Spleen (tissue), 11 donors: ENCODE results near the gene HOXD12. TPM values are rescaled to one million over a fixed set of nuclear protein-coding genes. Genes with fewer than 3 reads are reported as not detected.
A peak's percentile ranks its signal among the peaks of the same experiment; 100 is the strongest.

Experiments
- DNase-seq: peaks from one replicate; pipeline ENCODE4 v3.0.0-alpha.2; 2020
- H3K27ac ChIP-seq, 8 donors: fragments of 200-600 bp; sonication (generic) in 7 of 8; 1 replicate in 4 of 8; 2 replicates in 4 of 8; pipeline versions ENCODE4 v1.5.0 to v1.8.0; 2016 to 2021; ENCODE audit warnings: inconsistent platforms in 4 of 8, mild to moderate bottlenecking in 4 of 8, moderate library complexity in 1 of 8
- H3K27me3 ChIP-seq, 7 donors: fragments of 200-600 bp; sonication (generic) in 6 of 7; replicated peaks in 1 of 7; 1 replicate in 4 of 7; 2 replicates in 3 of 7; pipeline versions ENCODE4 v1.5.0 to v1.8.0; 2016 to 2021; ENCODE audit warnings: inconsistent platforms in 3 of 7, mild to moderate bottlenecking in 1 of 7
- H3K36me3 ChIP-seq, 6 donors: fragments of 200-600 bp; sonication (generic) in 5 of 6; 1 replicate in 4 of 6; 2 replicates in 2 of 6; pipeline versions ENCODE4 v1.5.0 to v1.8.0; 2016 to 2021; ENCODE audit warnings: inconsistent platforms in 2 of 6
- H3K4me1 ChIP-seq, 6 donors: fragments of 200-600 bp; sonication (generic) in 5 of 6; 1 replicate in 3 of 6; 2 replicates in 3 of 6; pipeline versions ENCODE4 v1.5.0 to v1.8.0; 2016 to 2021; ENCODE audit warnings: inconsistent platforms in 3 of 6
- H3K4me3 ChIP-seq, 8 donors: fragments of 200-600 bp; sonication (generic) in 7 of 8; 1 replicate in 4 of 8; 2 replicates in 4 of 8; pipeline versions ENCODE4 v1.5.0 to v1.8.0; 2016 to 2021; ENCODE audit warnings: inconsistent platforms in 4 of 8, mild to moderate bottlenecking in 4 of 8, moderate library complexity in 2 of 8
- H3K9me3 ChIP-seq, 8 donors: fragments of 200-600 bp; sonication (generic) in 7 of 8; 1 replicate in 4 of 8; 2 replicates in 4 of 8; pipeline versions ENCODE4 v1.5.0 to v1.8.0; 2016 to 2021; ENCODE audit warnings: inconsistent platforms in 4 of 8
- CTCF ChIP-seq, 11 experiments: fragments of 200-600 bp in 7 of 11; fragments of 450-650 bp in 4 of 11; sonication (generic) in 4 of 11; IDR thresholded peaks in 8 of 11; conservative IDR thresholded peaks in 3 of 11; 1 replicate in 7 of 11; 2 replicates in 4 of 11; pipeline versions ENCODE4 v1.4.0 to v1.8.0; 2016 to 2021; ENCODE audit warnings: antibody characterized with exemption in 11 of 11, inconsistent platforms in 4 of 11, mild to moderate bottlenecking in 1 of 11
- POLR2A ChIP-seq, 3 donors: fragments of 450-650 bp; IDR thresholded peaks; one replicate each; pipeline ENCODE4 v1.5.1; 2017; ENCODE audit warnings: antibody characterized with exemption in 3 of 3, mild to moderate bottlenecking in 1 of 3
- POLR2AphosphoS5 ChIP-seq, 3 donors: sonication (generic); formaldehyde crosslinking; IDR thresholded peaks; one replicate each; pipeline ENCODE4 v1.5.1; 2017; ENCODE audit warnings: antibody characterized with exemption in 3 of 3
- WGBS, 5 donors: extraction: QIAGEN DNeasy Blood & Tissue Kit in 3 of 5; methylation state at CpG; one replicate each; pipeline versions ENCODE4 v1.1.5 to v1.1.7; 2013 to 2018; 5-methylcytosine and 5-hydroxymethylcytosine counted together
- intact Hi-C: fragments of 100-400 bp; cut with DNase I; formaldehyde crosslinking; loops from one replicate; pipeline ENCODE4 v1.15.0; 2023; ENCODE audit warnings: low total_unique reads
- polyA plus RNA-seq, 3 donors: library from polyadenylated mRNA; stranded (reverse); fragments of 200-250 nt; gene quantifications; one replicate each; pipeline ENCODE4 v1.2.1, GENCODE V29; 2013
- total RNA-seq, 7 donors: library from RNA; depleted of rRNA in 3 of 7; stranded (reverse); fragments of >200 nt in 3 of 7; fragmentation: NEBNext Ultra II Directional in 4 of 7; extraction: Animal tissue kit (Norgen Biotek cat#: 25700) in 4 of 7; gene quantifications; one replicate each; pipeline versions ENCODE4 v1.1.0 to v1.2.1, GENCODE V29; 2016 to 2021
- donor health status: healthy with polysubstance abuse.
- donor health status: DM: no; HTN: no; CAD: no; lungs with moderate emphysema.
- donor health status: DM: no; HTN: no; CAD: no.
- donor health status: Bipolar disorder and iron deficiency.
- donor health status: healthy.
- donor health status: DM: no; HTN: no; CAD: no.
- donor health status: DM: yes; HTN: yes; CAD: no.

Gene HOXD12
- total and polyA plus RNA-seq, 10 donors, result not detected

GRCh38 chr2:176080540-176081375 is 18.8 kb upstream of the HOXD12 start:
- Histone ChIP-seq H3K4me3 (peak overlapping the region in 1 of 8 donors; percentile 53), H3K9me3 (peaks cover 0 to 57% (median 4%) of the 10 kb centered on the region in 8 donors), H3K27me3 (peaks cover 28 to 100% (median 99%) of the 10 kb centered on the region in 7 donors), H3K27ac (no peak overlapping the region), H3K4me1 (peaks cover 0 to 58% (median 35%) of the 10 kb centered on the region in 6 donors), H3K36me3 (peaks cover 0 to 3% (median 0%) of the 10 kb centered on the region in 6 donors)
- TF ChIP-seq POLR2AphosphoS5 (IDR thresholded peaks at IDR 0.05) (no peak), CTCF (IDR thresholded peaks at IDR 0.05 in 8 of 11, conservative IDR thresholded peaks at IDR 0.05 in 3 of 11) (no peak), POLR2A (IDR thresholded peaks at IDR 0.05) (no peak)
- intact Hi-C loops, result no loop called here
- no peak for DNase-seq
- WGBS, 5 donors, result 6 to 15% (median 10%) methylated on average over 46 to 68 of the region's 68 CpGs

GRCh38 chr2:176081376-176081836 is 18.2 kb upstream of the HOXD12 start:
- no peak for TF ChIP-seq POLR2A (IDR thresholded peaks at IDR 0.05)
- TF ChIP-seq CTCF (IDR thresholded peaks at IDR 0.05 in 8 of 11, conservative IDR thresholded peaks at IDR 0.05 in 3 of 11), result no peak
- no peak for TF ChIP-seq POLR2AphosphoS5 (IDR thresholded peaks at IDR 0.05)
- Histone ChIP-seq H3K9me3 (peaks cover 0 to 55% (median 4%) of the 10 kb centered on the region in 8 donors), H3K27me3 (peaks cover 33 to 100% (median 99%) of the 10 kb centered on the region in 7 donors), H3K36me3 (peaks cover 0 to 3% (median 0%) of the 10 kb centered on the region in 6 donors), H3K4me1 (peaks cover 0 to 64% (median 35%) of the 10 kb centered on the region in 6 donors), H3K27ac (no peak overlapping the region), H3K4me3 (no peak overlapping the region)
- 7 to 17% (median 8%) methylated on average over 17 of the region's 17 CpGs for WGBS, 5 donors
- DNase-seq, result no peak
- intact Hi-C loops, result no loop called here

- Histone ChIP-seq H3K4me3 (peak overlapping the region in 1 of 8 donors; percentile 31), H3K9me3 (peaks cover 0 to 55% (median 4%) of the 10 kb centered on the region in 8 donors), H3K27ac (no peak overlapping the region), H3K36me3 (peaks cover 0 to 3% (median 0%) of the 10 kb centered on the region in 6 donors), H3K4me1 (peaks cover 0 to 64% (median 35%) of the 10 kb centered on the region in 6 donors), H3K27me3 (peaks cover 33 to 100% (median 99%) of the 10 kb centered on the region in 7 donors)
- DNase-seq, result no peak
- WGBS, 5 donors, result 5 to 16% (median 9%) methylated on average over 23 to 62 of the region's 62 CpGs
- TF ChIP-seq POLR2A (IDR thresholded peaks at IDR 0.05) (no peak), POLR2AphosphoS5 (IDR thresholded peaks at IDR 0.05) (peak in 1 of 3 donors; percentile 36), CTCF (IDR thresholded peaks at IDR 0.05 in 8 of 11, conservative IDR thresholded peaks at IDR 0.05 in 3 of 11) (no peak)
- intact Hi-C loops, result no loop called here
These were observed 17.6 kb upstream of the HOXD12 start for GRCh38 chr2:176081837-176082524.
